Erythroblast (primary cell): ENCODE data around the gene SLC4A1AP.

ENCODE experiments used
- GATA1 ChIP-seq: IDR thresholded peaks from 2 replicates; pipeline ENCODE4 v1.6.1; 2011; ENCODE audit warnings: low read depth, mild to moderate bottlenecking, control low read depth, low read length, moderate library complexity
- POLR2A ChIP-seq: IDR thresholded peaks from 2 replicates; pipeline ENCODE4 v1.6.1; 2011; ENCODE audit warnings: mild to moderate bottlenecking, low read length

DNA sequence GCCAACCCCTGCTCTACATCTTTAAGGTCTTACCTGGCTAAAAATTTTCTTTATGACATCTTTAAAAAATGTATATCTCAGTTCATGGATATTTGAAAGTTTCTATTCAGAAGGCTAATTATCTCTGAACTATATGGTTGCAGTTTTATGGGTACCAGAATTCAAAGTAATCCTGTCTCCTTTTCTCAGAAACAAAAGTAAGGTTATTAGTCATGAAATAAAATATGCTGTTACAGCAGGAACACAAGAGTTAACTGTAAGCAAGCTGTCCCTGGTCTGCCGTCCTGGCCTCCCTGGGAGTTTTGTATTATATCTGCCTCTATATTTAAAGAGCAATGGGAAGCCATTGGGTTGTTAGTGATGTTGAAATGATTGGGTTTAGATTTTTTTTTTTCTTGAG is 34.0 kb downstream of the SLC4A1AP start:
- TF ChIP-seq POLR2A, result no peak
- TF ChIP-seq GATA1, result no peak
